Neutrophil (primary cell): ENCODE measurements around the gene PHKB.

Experiments
- H3K27ac ChIP-seq: fragments of 200-600 bp; sonication (generic); 2 replicates; pipeline ENCODE4 v1.5.1; 2016; ENCODE audit warnings: mild to moderate bottlenecking, moderate library complexity
- H3K27me3 ChIP-seq: fragments of 200-600 bp; sonication (generic); 2 replicates; pipeline ENCODE4 v1.6.0; 2016; ENCODE audit warnings: mild to moderate bottlenecking
- H3K36me3 ChIP-seq: fragments of 200-600 bp; sonication (generic); 2 replicates; pipeline ENCODE4 v1.5.1; 2017
- H3K4me1 ChIP-seq, 2 experiments: fragments of 200-600 bp in 1 of 2; sonication (generic) in 1 of 2; 1 replicate in 1 of 2; 2 replicates in 1 of 2; pipeline versions ENCODE4 v1.5.1 to v1.6.1; 2013 to 2016; ENCODE audit warnings: low read depth in 1 of 2, low read length in 1 of 2, mild to moderate bottlenecking in 1 of 2, moderate library complexity in 1 of 2; ENCODE audit not compliant: control insufficient read depth in 1 of 2, insufficient read depth in 1 of 2
- H3K4me3 ChIP-seq, 2 experiments: fragments of 200-600 bp in 1 of 2; sonication (generic) in 1 of 2; 1 replicate in 1 of 2; 2 replicates in 1 of 2; pipeline ENCODE4 v1.5.1; 2013 to 2016; ENCODE audit warnings: low read depth in 1 of 2, low read length in 1 of 2, mild to moderate bottlenecking in 1 of 2, moderate library complexity in 1 of 2
- H3K9me3 ChIP-seq: fragments of 200-600 bp; sonication (generic); 2 replicates; pipeline ENCODE4 v1.5.1; 2016
- CTCF ChIP-seq: fragments of 200-600 bp; sonication (generic); IDR thresholded peaks from 2 replicates; pipeline ENCODE4 v1.5.1; 2016; ENCODE audit warnings: antibody characterized with exemption

PHKB gene

GRCh38 chr16:47687694-47688093, 226.6 kb downstream of the PHKB start:
- H3K4me3 ChIP-seq, result no peak overlapping the region
- H3K36me3 ChIP-seq, result peaks cover 49% of the 10 kb centered on the region
- no peak for TF ChIP-seq CTCF
- H3K27me3 ChIP-seq, result no peaks in the 10 kb centered on the region
- no peak overlapping the region for H3K27ac ChIP-seq
- no peaks in the 10 kb centered on the region for H3K9me3 ChIP-seq
- no peaks in the 10 kb centered on the region for H3K4me1 ChIP-seq

DNA sequence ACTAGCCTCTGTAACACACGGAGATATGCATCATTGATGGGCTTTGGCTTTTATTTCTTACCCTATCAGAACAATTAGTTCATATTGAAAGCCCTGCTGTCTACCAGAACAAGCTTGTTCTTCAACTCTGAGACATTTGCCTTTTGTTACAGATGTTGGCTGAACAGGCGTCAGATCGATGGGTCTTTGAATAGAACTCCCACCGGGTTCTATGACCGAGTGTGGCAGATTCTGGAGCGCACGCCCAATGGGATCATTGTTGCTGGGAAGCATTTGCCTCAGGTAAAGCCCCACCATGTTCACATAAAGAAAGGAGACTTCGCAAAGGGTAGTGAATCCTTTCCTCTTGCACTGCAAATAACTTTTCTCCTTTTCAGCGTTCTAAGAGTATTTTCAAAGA, 232.1 kb downstream of the PHKB start:
- TF ChIP-seq CTCF, result no peak
- H3K27me3 ChIP-seq, result no peaks in the 10 kb centered on the region
- H3K4me1 ChIP-seq, result no peaks in the 10 kb centered on the region
- H3K9me3 ChIP-seq, result no peaks in the 10 kb centered on the region
- no peak overlapping the region for H3K4me3 ChIP-seq
- H3K27ac ChIP-seq, result no peak overlapping the region
- H3K36me3 ChIP-seq, result peaks cover 82% of the 10 kb centered on the region

GRCh38 chr16:47694543-47694942, 233.4 kb downstream of the PHKB start:
- TF ChIP-seq CTCF, result no peak
- H3K36me3 ChIP-seq, result peaks cover 79% of the 10 kb centered on the region

DNA sequence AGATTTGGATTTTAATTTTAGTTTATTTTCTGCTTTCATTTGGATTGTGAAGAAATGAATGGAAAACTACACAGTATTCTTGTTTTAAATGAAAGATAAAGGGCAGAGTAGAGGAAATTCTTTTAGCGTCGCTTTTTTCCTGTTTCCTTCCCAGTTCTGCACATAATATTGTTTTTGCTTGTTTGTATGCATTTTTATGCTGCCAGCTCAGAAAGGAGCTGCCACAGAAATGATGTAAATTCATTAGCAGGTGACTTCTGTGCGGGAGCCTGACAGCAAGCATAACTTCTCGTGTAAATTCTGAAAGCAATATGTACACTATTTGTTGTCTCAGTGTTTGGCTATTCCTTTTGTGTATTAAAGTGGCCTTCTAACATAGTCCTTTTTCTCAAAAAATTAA, 234.6 kb downstream of the PHKB start:
- TF ChIP-seq CTCF, result no peak
- no peak overlapping the region for H3K4me3 ChIP-seq
- no peak overlapping the region for H3K27ac ChIP-seq
- H3K27me3 ChIP-seq, result no peaks in the 10 kb centered on the region
- H3K36me3 ChIP-seq, result peaks cover 71% of the 10 kb centered on the region
- H3K9me3 ChIP-seq, result no peaks in the 10 kb centered on the region
- peaks cover 5 to 6% of the 10 kb centered on the region in 2 experiments for H3K4me1 ChIP-seq

More at GRCh38 chr16:47694543-47694942, 233.4 kb downstream of the PHKB start:
- no peaks in the 10 kb centered on the region for H3K27me3 ChIP-seq
- no peak overlapping the region for H3K27ac ChIP-seq
- H3K4me1 ChIP-seq, result peaks cover 5 to 6% of the 10 kb centered on the region in 2 experiments
- H3K9me3 ChIP-seq, result no peaks in the 10 kb centered on the region
- H3K4me3 ChIP-seq, result no peak overlapping the region

GRCh38 chr16:47697826-47698225, 236.7 kb downstream of the PHKB start:
- peaks cover 58% of the 10 kb centered on the region for H3K36me3 ChIP-seq

More at GRCh38 chr16:47697826-47698225, 236.7 kb downstream of the PHKB start:
- Histone ChIP-seq H3K27ac (no peak overlapping the region), H3K4me1 (peaks cover 5 to 6% of the 10 kb centered on the region in 2 experiments), H3K4me3 (no peak overlapping the region), H3K27me3 (no peaks in the 10 kb centered on the region), H3K9me3 (no peaks in the 10 kb centered on the region)
- no peak for TF ChIP-seq CTCF
